SU-DHL-6 (cell line): Measurements from ENCODE around the gene CELA2B.

Source experiments
- H2AFZ ChIP-seq: fragments of 200-600 bp; sonication (generic); 2 replicates; pipeline ENCODE4 v1.6.1; 2014; ENCODE audit warnings: low read depth, mild to moderate bottlenecking, moderate library complexity, mixed read lengths, antibody characterized with exemption, low read length; ENCODE audit not compliant: severe bottlenecking
- H3F3A ChIP-seq: fragments of 200-600 bp; shearing (Covaris generic); 2 replicates; pipeline ENCODE4 v1.6.0; 2016; ENCODE audit warnings: antibody characterized with exemption, mild to moderate bottlenecking; ENCODE audit not compliant: insufficient read depth
- H3K27ac ChIP-seq: fragments of 200-600 bp; sonication (generic); 2 replicates; pipeline ENCODE4 v1.5.1; 2016; ENCODE audit warnings: low read depth, mild to moderate bottlenecking, low read length, moderate library complexity, mixed read lengths
- H3K27me3 ChIP-seq: fragments of 200-600 bp; sonication (generic), shearing (Covaris generic); 2 replicates; pipeline ENCODE4 v1.6.0; 2014; ENCODE audit warnings: mild to moderate bottlenecking, low read length
- H3K36me3 ChIP-seq: fragments of 200-600 bp; sonication (generic); 2 replicates; pipeline ENCODE4 v1.6.1; 2014; ENCODE audit warnings: mild to moderate bottlenecking, low read length, mixed read lengths
- H3K4me2 ChIP-seq: fragments of 300-600, 200-600 bp; shearing (Covaris generic), sonication (generic); 2 replicates; pipeline ENCODE4 v1.6.0; 2014; ENCODE audit warnings: low read length, low read depth, mild to moderate bottlenecking; ENCODE audit not compliant: poor library complexity, severe bottlenecking
- H3K4me3 ChIP-seq: fragments of 200-600 bp; sonication (generic); 2 replicates; pipeline ENCODE4 v1.5.1; 2014; ENCODE audit warnings: antibody characterized with exemption, low read length, mild to moderate bottlenecking, mixed read lengths; ENCODE audit not compliant: insufficient read depth, poor library complexity, severe bottlenecking
- H3K79me2 ChIP-seq: fragments of 200-600 bp; sonication (generic); 2 replicates; pipeline ENCODE4 v1.6.1; 2014; ENCODE audit warnings: mild to moderate bottlenecking, low read length, moderate library complexity; ENCODE audit not compliant: insufficient read depth
- H3K9ac ChIP-seq: fragments of 200-600 bp; sonication (generic); 2 replicates; pipeline ENCODE4 v1.7.0; 2014; ENCODE audit warnings: mild to moderate bottlenecking, low read length
- H3K9me2 ChIP-seq: fragments of 200-600 bp; sonication (generic); replicated peaks from 2 replicates; pipeline ENCODE4 v1.6.1; 2014; ENCODE audit warnings: low read length; ENCODE audit not compliant: insufficient read depth
- H3K9me3 ChIP-seq: fragments of 200-600 bp; sonication (generic); 2 replicates; pipeline ENCODE4 v1.6.1; 2014; ENCODE audit warnings: low read length, mixed read lengths; ENCODE audit not compliant: insufficient read depth
- H4K20me1 ChIP-seq: fragments of 200-600 bp; sonication (generic); 2 replicates; pipeline ENCODE4 v1.6.1; 2014; ENCODE audit warnings: low read depth, mild to moderate bottlenecking, antibody characterized with exemption, low read length, moderate library complexity, mixed read lengths
- EZH2phosphoT487 ChIP-seq: fragments of 200-600 bp; sonication (generic), shearing (Covaris generic); conservative IDR thresholded peaks from 2 replicates; pipeline ENCODE4 v1.6.1; 2018; ENCODE audit warnings: mild to moderate bottlenecking, antibody characterized with exemption, low read length, moderate library complexity, mixed read lengths
- TF ChIP-seq, protein P1 (sequence below): fragments of 200-600 bp; sonication (generic); IDR thresholded peaks from one replicate; pipeline ENCODE4 v1.5.1; 2017; ENCODE audit warnings: antibody characterized with exemption, mild to moderate bottlenecking, low read length, moderate library complexity; ENCODE audit not compliant: insufficient read depth, poor library complexity, severe bottlenecking

Gene CELA2B

DNA sequence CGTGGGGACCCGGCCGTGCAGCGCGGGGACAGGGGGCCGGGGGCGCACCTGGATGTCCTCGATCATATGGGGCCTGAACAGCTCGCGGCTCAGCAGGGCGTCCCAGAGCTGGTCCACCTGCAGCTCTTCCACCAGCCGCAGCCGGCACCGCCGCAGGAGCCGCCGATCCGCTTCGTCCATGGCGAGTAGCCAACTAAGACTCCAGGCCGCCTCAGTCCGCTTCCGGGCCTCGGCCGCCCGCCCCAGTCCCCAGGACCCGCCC is 48.0 kb downstream of the CELA2B start, which contains the start of gene CASP9:
Gene CASP9 (minus strand): TSS at position 195 of the 262 bp plus-strand sequence. CDS start 15 bp downstream, at position 180.
- no peaks in the 10 kb centered on the region for H4K20me1 ChIP-seq
- H3F3A ChIP-seq, result peaks cover 12% of the 10 kb centered on the region
- H2AFZ ChIP-seq, result peak within 1 kb of the TSS; percentile 76
- H3K9me3 ChIP-seq, result no peaks in the 10 kb centered on the region
- H3K4me2 ChIP-seq, result peak within 1 kb of the TSS; percentile 96
- peak within 1 kb of the TSS; percentile 73 for H3K4me3 ChIP-seq
- peak within 1 kb of the TSS; percentile 59 for H3K9ac ChIP-seq
- H3K79me2 ChIP-seq, result peaks cover 10% of the 10 kb centered on the region
- H3K27ac ChIP-seq, result peak within 1 kb of the TSS; percentile 80
- no peaks in the 10 kb centered on the region for H3K9me2 ChIP-seq
- H3K36me3 ChIP-seq, result no peaks in the 10 kb centered on the region
- no peaks in the 10 kb centered on the region for H3K27me3 ChIP-seq
- TF ChIP-seq EZH2phosphoT487, result no peak
- TF ChIP-seq, protein P1, sequence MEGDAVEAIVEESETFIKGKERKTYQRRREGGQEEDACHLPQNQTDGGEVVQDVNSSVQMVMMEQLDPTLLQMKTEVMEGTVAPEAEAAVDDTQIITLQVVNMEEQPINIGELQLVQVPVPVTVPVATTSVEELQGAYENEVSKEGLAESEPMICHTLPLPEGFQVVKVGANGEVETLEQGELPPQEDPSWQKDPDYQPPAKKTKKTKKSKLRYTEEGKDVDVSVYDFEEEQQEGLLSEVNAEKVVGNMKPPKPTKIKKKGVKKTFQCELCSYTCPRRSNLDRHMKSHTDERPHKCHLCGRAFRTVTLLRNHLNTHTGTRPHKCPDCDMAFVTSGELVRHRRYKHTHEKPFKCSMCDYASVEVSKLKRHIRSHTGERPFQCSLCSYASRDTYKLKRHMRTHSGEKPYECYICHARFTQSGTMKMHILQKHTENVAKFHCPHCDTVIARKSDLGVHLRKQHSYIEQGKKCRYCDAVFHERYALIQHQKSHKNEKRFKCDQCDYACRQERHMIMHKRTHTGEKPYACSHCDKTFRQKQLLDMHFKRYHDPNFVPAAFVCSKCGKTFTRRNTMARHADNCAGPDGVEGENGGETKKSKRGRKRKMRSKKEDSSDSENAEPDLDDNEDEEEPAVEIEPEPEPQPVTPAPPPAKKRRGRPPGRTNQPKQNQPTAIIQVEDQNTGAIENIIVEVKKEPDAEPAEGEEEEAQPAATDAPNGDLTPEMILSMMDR, result no peak

DNA sequence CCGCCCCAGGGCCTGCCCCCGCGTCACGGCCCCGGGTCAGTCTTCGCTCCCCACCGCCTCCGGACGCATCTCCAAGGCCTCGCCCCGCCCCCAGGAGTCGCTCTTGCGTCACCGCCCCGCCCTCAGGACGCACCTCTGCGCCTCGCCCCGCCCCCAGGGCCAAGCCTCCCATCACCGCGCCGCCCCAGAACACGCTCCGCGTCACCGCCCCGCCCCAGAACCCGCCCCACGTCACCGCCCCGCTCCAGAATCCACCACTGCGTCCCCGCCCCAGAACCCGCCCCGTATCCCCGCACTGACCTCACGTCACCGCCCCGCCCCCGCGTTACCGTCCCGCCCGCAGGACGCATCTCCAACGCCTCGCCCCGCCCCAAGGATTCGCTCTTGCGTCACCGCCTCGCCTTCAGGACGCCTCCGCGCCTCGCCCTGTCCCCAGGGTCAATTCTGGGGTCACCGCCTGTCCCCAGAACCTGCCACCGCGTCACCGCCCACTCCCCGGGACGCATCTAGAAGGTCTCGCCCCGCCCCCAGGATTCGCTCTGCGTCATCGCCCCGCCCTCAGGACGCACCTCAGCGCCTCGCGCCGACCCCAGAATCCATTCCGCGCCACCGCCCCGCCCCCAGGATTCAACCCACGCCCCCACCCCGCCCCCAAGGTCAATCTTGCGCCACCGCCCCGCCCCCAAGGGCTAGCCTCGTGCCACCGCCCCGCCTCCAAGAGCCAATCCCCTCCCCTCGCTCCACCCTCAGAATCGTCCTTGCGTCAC is 48.6 kb downstream of the CELA2B start:
- H3K4me2 ChIP-seq, result peak overlapping the region; percentile 96
- peak overlapping the region; percentile 8 for H2AFZ ChIP-seq
- H3K36me3 ChIP-seq, result no peaks in the 10 kb centered on the region
- no peaks in the 10 kb centered on the region for H3K27me3 ChIP-seq
- TF ChIP-seq, protein P1, result no peak
- TF ChIP-seq EZH2phosphoT487, result no peak
- H3K9me2 ChIP-seq, result no peaks in the 10 kb centered on the region
- no peaks in the 10 kb centered on the region for H4K20me1 ChIP-seq
- peak overlapping the region; percentile 59 for H3K9ac ChIP-seq
- peak overlapping the region; percentile 80 for H3K27ac ChIP-seq
- H3F3A ChIP-seq, result peaks cover 12% of the 10 kb centered on the region
- peaks cover 10% of the 10 kb centered on the region for H3K79me2 ChIP-seq
- no peaks in the 10 kb centered on the region for H3K9me3 ChIP-seq
- H3K4me3 ChIP-seq, result peak overlapping the region; percentile 65

DNA sequence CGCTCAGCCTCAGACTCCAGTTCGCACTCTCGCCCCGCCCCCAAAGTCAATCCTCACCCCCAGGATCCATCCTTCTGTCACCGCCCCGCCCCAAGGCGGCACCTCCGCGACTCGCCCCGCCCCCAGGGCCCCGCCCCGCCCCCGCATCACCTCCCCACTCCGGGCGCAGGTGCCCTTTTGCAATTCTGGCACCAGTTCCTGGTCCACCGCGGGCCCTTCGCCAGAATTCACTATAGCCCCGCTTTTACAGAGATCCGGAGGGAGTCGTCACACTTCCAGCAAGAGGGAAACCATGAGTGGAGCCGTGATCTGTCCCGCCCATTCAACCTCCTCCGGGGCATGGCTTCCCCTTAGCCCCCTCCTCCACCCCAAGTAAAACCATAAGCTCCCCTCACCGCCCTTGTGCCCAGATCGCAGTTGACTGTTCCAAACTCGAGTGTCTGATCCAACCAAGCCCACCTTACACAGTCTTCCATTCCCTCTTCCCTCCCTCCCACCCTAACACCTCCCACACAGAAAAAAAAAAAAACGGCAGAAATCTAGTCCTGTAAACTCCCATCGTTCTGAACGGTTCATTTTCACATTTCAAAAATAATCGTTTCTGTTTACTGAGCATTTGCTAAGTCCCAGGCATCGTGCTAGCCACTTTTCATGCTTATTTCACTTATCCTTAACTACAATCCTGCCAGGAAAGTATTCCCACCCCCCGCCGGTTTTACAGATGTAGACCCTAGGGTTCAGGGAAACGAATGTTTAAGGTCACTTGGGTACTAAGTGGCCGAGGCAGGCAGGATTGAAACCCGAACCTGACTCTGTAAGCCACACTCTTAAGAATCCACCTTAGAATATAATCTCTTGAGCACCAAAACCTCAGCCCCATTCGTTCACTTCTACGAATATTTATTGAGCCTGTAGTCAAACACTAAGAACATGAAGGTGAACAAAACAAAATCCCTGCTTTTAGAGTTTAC is 49.4 kb downstream of the CELA2B start:
- Histone ChIP-seq H3F3A (peaks cover 12% of the 10 kb centered on the region), H3K4me2 (peak overlapping the region; percentile 89), H3K9me3 (no peaks in the 10 kb centered on the region), H3K36me3 (no peaks in the 10 kb centered on the region), H4K20me1 (no peaks in the 10 kb centered on the region), H3K9ac (peak overlapping the region; percentile 54), H3K79me2 (peaks cover 10% of the 10 kb centered on the region), H3K27ac (peak overlapping the region; percentile 67), H3K27me3 (no peaks in the 10 kb centered on the region), H3K4me3 (peak overlapping the region; percentile 73), H3K9me2 (no peaks in the 10 kb centered on the region), H2AFZ (peak overlapping the region; percentile 76)
- no peak for TF ChIP-seq EZH2phosphoT487
